Inferior parietal cortex (tissue), 1 donor: Measurements from ENCODE around the gene NEO1.
"Not testable (repeated sequence)": the region's sequence is repeated elsewhere in the genome, so short reads cannot be mapped to it uniquely, and the experiment has no call there.

Source experiments
- DNase-seq: peaks from one replicate; pipeline ENCODE4 v3.0.0-alpha.2; 2016; ENCODE audit errors: extremely low spot score

The NEO1 gene

GRCh38 chr15:73212424-73212823 lies 160.2 kb downstream of the NEO1 start:
- no peak for DNase-seq

- DNase-seq = not testable (repeated sequence)
Measured at GRCh38 chr15:73221450-73221849, 169.2 kb downstream of the NEO1 start.

- no peak for DNase-seq
Measured at GRCh38 chr15:73225358-73226015, 173.2 kb downstream of the NEO1 start.

GRCh38 chr15:73226093-73226814 lies 174.0 kb downstream of the NEO1 start:
- no peak for DNase-seq

- no peak for DNase-seq
Measured at GRCh38 chr15:73227433-73228056, 175.3 kb downstream of the NEO1 start.

GRCh38 chr15:73228128-73228646 lies 175.9 kb downstream of the NEO1 start:
- no peak for DNase-seq

GRCh38 chr15:73231661-73232419 lies 179.6 kb downstream of the NEO1 start:
- no peak for DNase-seq

- no peak for DNase-seq
Measured at GRCh38 chr15:73232776-73233175, 180.5 kb downstream of the NEO1 start.

GRCh38 chr15:73233623-73234022 lies 181.4 kb downstream of the NEO1 start:
- no peak for DNase-seq

GRCh38 chr15:73237910-73238309 lies 185.6 kb downstream of the NEO1 start:
- no peak for DNase-seq

GRCh38 chr15:73239564-73240215 lies 187.4 kb downstream of the NEO1 start:
- no peak for DNase-seq

GRCh38 chr15:73240866-73241499 lies 188.7 kb downstream of the NEO1 start:
- DNase-seq = peak; percentile 82

GRCh38 chr15:73244333-73244732 lies 192.1 kb downstream of the NEO1 start:
- DNase-seq = no peak

- DNase-seq = no peak
Measured at GRCh38 chr15:73246439-73246838, 194.2 kb downstream of the NEO1 start.

GRCh38 chr15:73246898-73247297 lies 194.6 kb downstream of the NEO1 start:
- DNase-seq = no peak

GRCh38 chr15:73247331-73247730 lies 195.1 kb downstream of the NEO1 start:
- no peak for DNase-seq

- no peak for DNase-seq
Measured at GRCh38 chr15:73249499-73249898, 197.2 kb downstream of the NEO1 start.

GRCh38 chr15:73254598-73254997 lies 202.3 kb downstream of the NEO1 start:
- DNase-seq = no peak

GRCh38 chr15:73258271-73259108 lies 206.2 kb downstream of the NEO1 start:
- no peak for DNase-seq

GRCh38 chr15:73264881-73265280 lies 212.6 kb downstream of the NEO1 start:
- no peak for DNase-seq
